Cardiac muscle cell (in vitro differentiated cells and primary cell): Measurements from ENCODE around the gene AP4S1. TPM values are rescaled to one million over a fixed set of nuclear protein-coding genes. Genes with fewer than 3 reads are reported as not detected.
A peak's percentile ranks its signal among the peaks of the same experiment; 100 is the strongest.

Source experiments
- DNase-seq, 2 donors: peaks; one replicate each; pipeline versions ENCODE4 v3.0.0 to v3.0.0-alpha.2; 2010 to 2017; ENCODE audit warnings: low read depth in 1 of 2, low spot score in 1 of 2
- H3K27ac ChIP-seq: fragments of 200-600 bp; sonication (generic); 2 replicates; pipeline ENCODE4 v1.5.1; 2016
- H3K27me3 ChIP-seq: fragments of 200-600 bp; sonication (generic); 2 replicates; pipeline ENCODE4 v1.6.0; 2016; ENCODE audit warnings: control low read depth
- H3K36me3 ChIP-seq: fragments of 200-600 bp; sonication (generic); 2 replicates; pipeline ENCODE4 v1.5.1; 2016; ENCODE audit warnings: control low read depth
- H3K4me1 ChIP-seq: fragments of 200-600 bp; sonication (generic); 2 replicates; pipeline ENCODE4 v1.8.1; 2017; ENCODE audit warnings: low read depth, mild to moderate bottlenecking, mixed run types
- H3K4me3 ChIP-seq: fragments of 200-600 bp; sonication (generic); 2 replicates; pipeline ENCODE4 v1.5.1; 2016; ENCODE audit warnings: mild to moderate bottlenecking
- H3K9me3 ChIP-seq: fragments of 200-600 bp; sonication (generic); 2 replicates; pipeline ENCODE4 v1.5.1; 2017; ENCODE audit warnings: low read depth, mild to moderate bottlenecking, control low read depth
- CTCF ChIP-seq: IDR thresholded peaks from 2 replicates; pipeline ENCODE4 v1.5.1; 2012; ENCODE audit warnings: low read depth, mild to moderate bottlenecking, low read length
- polyA plus RNA-seq: library from polyadenylated mRNA; unstranded; fragments of >200 nt; fragmentation: Nextera tagmentation; extraction: Ambion mirVana; gene quantifications from 2 replicates; pipeline ENCODE4 v1.2.1, GENCODE V29; 2016
- total RNA-seq: library from RNA; depleted of rRNA; stranded (reverse); fragments of >200 nt; gene quantifications from 2 replicates; pipeline ENCODE4 v1.2.3, GENCODE V29; 2016

AP4S1 gene
- total and polyA plus RNA-seq, 2 experiments from 2014 or later, result 8.2 to 10.5 TPM

- no peak for TF ChIP-seq CTCF
- Histone ChIP-seq H3K36me3 (no peaks in the 10 kb centered on the region), H3K27me3 (no peaks in the 10 kb centered on the region), H3K4me1 (no peaks in the 10 kb centered on the region), H3K27ac (no peak overlapping the region), H3K4me3 (no peak overlapping the region), H3K9me3 (no peaks in the 10 kb centered on the region)
- no peak for DNase-seq
Observed at GRCh38 chr14:30983858-30984257, 41.6 kb upstream of the AP4S1 start.

GRCh38 chr14:30985796-30986195 is 39.7 kb upstream of the AP4S1 start:
- Histone ChIP-seq H3K4me1 (no peaks in the 10 kb centered on the region), H3K27ac (peak overlapping the region; percentile 64), H3K27me3 (no peaks in the 10 kb centered on the region), H3K36me3 (no peaks in the 10 kb centered on the region), H3K4me3 (no peak overlapping the region), H3K9me3 (no peaks in the 10 kb centered on the region)
- no peak for DNase-seq
- TF ChIP-seq CTCF, result no peak

GRCh38 chr14:30988509-30988908 is 36.9 kb upstream of the AP4S1 start:
- no peaks in the 10 kb centered on the region for H3K4me1 ChIP-seq
- peak in 1 of 2 donors; percentile 13 for DNase-seq
- H3K4me3 ChIP-seq, result no peak overlapping the region
- no peak overlapping the region for H3K27ac ChIP-seq
- H3K36me3 ChIP-seq, result no peaks in the 10 kb centered on the region
- H3K9me3 ChIP-seq, result no peaks in the 10 kb centered on the region
- H3K27me3 ChIP-seq, result no peaks in the 10 kb centered on the region
- no peak for TF ChIP-seq CTCF

GRCh38 chr14:30990770-30991169 is 34.7 kb upstream of the AP4S1 start:
- no peak overlapping the region for H3K4me3 ChIP-seq
- peaks cover 5% of the 10 kb centered on the region for H3K4me1 ChIP-seq
- peak in 1 of 2 donors; percentile 35 for DNase-seq
- no peak for TF ChIP-seq CTCF
- H3K27ac ChIP-seq, result no peak overlapping the region
- H3K9me3 ChIP-seq, result no peaks in the 10 kb centered on the region
- no peaks in the 10 kb centered on the region for H3K27me3 ChIP-seq
- no peaks in the 10 kb centered on the region for H3K36me3 ChIP-seq

- Histone ChIP-seq H3K4me3 (no peak overlapping the region), H3K36me3 (no peaks in the 10 kb centered on the region), H3K27ac (no peak overlapping the region), H3K27me3 (no peaks in the 10 kb centered on the region), H3K9me3 (no peaks in the 10 kb centered on the region), H3K4me1 (peaks cover 5% of the 10 kb centered on the region)
- no peak for DNase-seq
- no peak for TF ChIP-seq CTCF
Observed at GRCh38 chr14:30991408-30991807, 34.0 kb upstream of the AP4S1 start.

- Histone ChIP-seq H3K9me3 (no peaks in the 10 kb centered on the region), H3K27me3 (no peaks in the 10 kb centered on the region), H3K36me3 (no peaks in the 10 kb centered on the region), H3K4me3 (no peak overlapping the region), H3K27ac (no peak overlapping the region), H3K4me1 (peaks cover 5% of the 10 kb centered on the region)
- no peak for DNase-seq
- TF ChIP-seq CTCF, result no peak
Observed at GRCh38 chr14:30993071-30993470, 32.4 kb upstream of the AP4S1 start.
